Liver (tissue), 9 donors: ENCODE measurements around the gene CIC. TPM values are rescaled to one million over a fixed set of nuclear protein-coding genes. Genes with fewer than 3 reads are reported as not detected.
A peak's percentile ranks its signal among the peaks of the same experiment; 100 is the strongest.

ENCODE experiments used
- DNase-seq: peaks from one replicate; pipeline ENCODE4 v3.0.0-alpha.2; 2017; ENCODE audit warnings: low spot score
- H3K27ac ChIP-seq, 2 donors: one replicate each; pipeline ENCODE4 v1.7.0; 2013; ENCODE audit warnings: inconsistent platforms in 2 of 2, low read length in 2 of 2, control low read depth in 1 of 2, low read depth in 1 of 2, mild to moderate bottlenecking in 1 of 2
- H3K27me3 ChIP-seq, 4 donors: one replicate each; pipeline versions ENCODE4 v1.6.1 to v1.7.0; 2013; ENCODE audit warnings: low read length in 3 of 4, inconsistent platforms in 1 of 4, mild to moderate bottlenecking in 1 of 4, moderate library complexity in 1 of 4; ENCODE audit not compliant: control insufficient read depth in 4 of 4, insufficient read depth in 4 of 4
- H3K36me3 ChIP-seq, 4 donors: one replicate each; pipeline versions ENCODE4 v1.6.1 to v1.7.0; 2013; ENCODE audit warnings: low read length in 3 of 4, mild to moderate bottlenecking in 3 of 4, low read depth in 1 of 4, moderate library complexity in 1 of 4; ENCODE audit not compliant: control insufficient read depth in 4 of 4, insufficient read depth in 3 of 4
- H3K4me1 ChIP-seq, 4 donors: one replicate each; pipeline versions ENCODE4 v1.6.1 to v1.7.0; 2013; ENCODE audit warnings: low read length in 3 of 4, mild to moderate bottlenecking in 3 of 4, moderate library complexity in 1 of 4; ENCODE audit not compliant: control insufficient read depth in 4 of 4, insufficient read depth in 4 of 4
- H3K4me3 ChIP-seq, 3 donors: one replicate each; pipeline versions ENCODE4 v1.6.1 to v1.7.0; 2013; ENCODE audit warnings: low read length in 3 of 3, control low read depth in 1 of 3, low read depth in 1 of 3, mild to moderate bottlenecking in 1 of 3
- H3K9ac ChIP-seq, 2 donors: one replicate each; pipeline ENCODE4 v1.7.0; 2013; ENCODE audit warnings: low read length in 2 of 2, mild to moderate bottlenecking in 2 of 2, moderate library complexity in 2 of 2, control low read depth in 1 of 2, low read depth in 1 of 2
- H3K9me3 ChIP-seq, 4 donors: one replicate each; pipeline versions ENCODE4 v1.6.1 to v1.7.0; 2013; ENCODE audit warnings: low read length in 3 of 4; ENCODE audit not compliant: control insufficient read depth in 4 of 4
- CTCF ChIP-seq: fragments of 150-350 bp; IDR thresholded peaks from 2 replicates; pipeline ENCODE4 v1.5.1; 2017; ENCODE audit warnings: improper control_type of control experiment, low read depth, low read length; ENCODE audit not compliant: missing input control
- EGR1 ChIP-seq, 2 donors: IDR thresholded peaks; 2 replicates each; pipeline ENCODE4 v1.6.1; 2016 to 2018; ENCODE audit warnings: antibody characterized with exemption in 2 of 2, low read depth in 2 of 2
- FOXA1 ChIP-seq: IDR thresholded peaks from 2 replicates; pipeline ENCODE4 v1.6.1; 2016; ENCODE audit warnings: antibody characterized with exemption
- FOXA2 ChIP-seq: IDR thresholded peaks from 2 replicates; pipeline ENCODE4 v1.6.1; 2016; ENCODE audit warnings: antibody characterized with exemption
- GABPA ChIP-seq, 2 donors: IDR thresholded peaks in 1 of 2; conservative IDR thresholded peaks in 1 of 2; 2 replicates each; pipeline ENCODE4 v1.6.1; 2016; ENCODE audit warnings: antibody characterized with exemption in 2 of 2, mild to moderate bottlenecking in 1 of 2, moderate library complexity in 1 of 2
- HNF4A ChIP-seq, 2 donors: conservative IDR thresholded peaks; 2 replicates each; pipeline ENCODE4 v1.6.1; 2016; ENCODE audit warnings: antibody characterized with exemption in 2 of 2, mild to moderate bottlenecking in 2 of 2
- HNF4G ChIP-seq: IDR thresholded peaks from 2 replicates; pipeline ENCODE4 v1.6.1; 2016; ENCODE audit warnings: antibody characterized with exemption
- JUND ChIP-seq, 2 donors: IDR thresholded peaks; 2 replicates each; pipeline ENCODE4 v1.6.1; 2016; ENCODE audit warnings: antibody characterized with exemption in 2 of 2
- MAX ChIP-seq: IDR thresholded peaks from 2 replicates; pipeline ENCODE4 v1.6.1; 2016; ENCODE audit warnings: antibody characterized with exemption
- NR2F2 ChIP-seq: IDR thresholded peaks from 2 replicates; pipeline ENCODE4 v1.6.1; 2016; ENCODE audit warnings: antibody characterized with exemption
- RAD21 ChIP-seq, 2 donors: IDR thresholded peaks; 2 replicates each; pipeline ENCODE4 v1.6.1; 2016; ENCODE audit warnings: antibody characterized with exemption in 2 of 2, mild to moderate bottlenecking in 2 of 2
- REST ChIP-seq: IDR thresholded peaks from 2 replicates; pipeline ENCODE4 v1.6.1; 2016; ENCODE audit warnings: antibody characterized with exemption, mild to moderate bottlenecking
- RXRA ChIP-seq, 2 donors: IDR thresholded peaks; 2 replicates each; pipeline ENCODE4 v1.6.1; 2017 to 2018; ENCODE audit warnings: antibody characterized with exemption in 2 of 2, mild to moderate bottlenecking in 1 of 2
- SP1 ChIP-seq: IDR thresholded peaks from 2 replicates; pipeline ENCODE4 v1.6.1; 2018; ENCODE audit warnings: antibody characterized with exemption, mild to moderate bottlenecking
- TAF1 ChIP-seq: conservative IDR thresholded peaks from 2 replicates; pipeline ENCODE4 v1.6.1; 2016; ENCODE audit warnings: antibody characterized with exemption, mild to moderate bottlenecking
- YY1 ChIP-seq: IDR thresholded peaks from 2 replicates; pipeline ENCODE4 v1.6.1; 2016; ENCODE audit warnings: antibody characterized with exemption, mild to moderate bottlenecking
- WGBS: extraction: QIAGEN DNeasy Blood & Tissue Kit; methylation state at CpG from one replicate; pipeline ENCODE4 v1.1.7; 2013; 5-methylcytosine and 5-hydroxymethylcytosine counted together
- polyA plus RNA-seq, 2 donors: library from polyadenylated mRNA; stranded (reverse) in 1 of 2; unstranded in 1 of 2; fragments of 200-250 nt in 1 of 2; fragments of >200 nt in 1 of 2; fragmentation: Nextera tagmentation in 1 of 2; extraction: Ambion mirVana in 1 of 2; gene quantifications; one replicate each; pipeline versions ENCODE4 v1.2.1 to v1.2.3, GENCODE V29; 2013 to 2015
- total RNA-seq, 2 donors: library from RNA; depleted of rRNA; stranded (reverse); fragments of >200 nt; gene quantifications; one replicate each; pipeline ENCODE4 v1.2.3, GENCODE V29; 2014
- TF ChIP-seq, protein P1 (sequence below): IDR thresholded peaks from 2 replicates; pipeline ENCODE4 v1.6.1; 2016; ENCODE audit warnings: antibody characterized with exemption
- TF ChIP-seq, protein P2 (sequence below): IDR thresholded peaks from 2 replicates; pipeline ENCODE4 v1.6.1; 2016; ENCODE audit warnings: antibody characterized with exemption
- donor health status: healthy.
- donor health status: healthy.
- donor health status: healthy.
- donor health status: healthy.
- donor health status: healthy.

Gene CIC
- total and polyA plus RNA-seq, 4 donors, result 5.6 to 21.3 (median 17.2) TPM

DNA sequence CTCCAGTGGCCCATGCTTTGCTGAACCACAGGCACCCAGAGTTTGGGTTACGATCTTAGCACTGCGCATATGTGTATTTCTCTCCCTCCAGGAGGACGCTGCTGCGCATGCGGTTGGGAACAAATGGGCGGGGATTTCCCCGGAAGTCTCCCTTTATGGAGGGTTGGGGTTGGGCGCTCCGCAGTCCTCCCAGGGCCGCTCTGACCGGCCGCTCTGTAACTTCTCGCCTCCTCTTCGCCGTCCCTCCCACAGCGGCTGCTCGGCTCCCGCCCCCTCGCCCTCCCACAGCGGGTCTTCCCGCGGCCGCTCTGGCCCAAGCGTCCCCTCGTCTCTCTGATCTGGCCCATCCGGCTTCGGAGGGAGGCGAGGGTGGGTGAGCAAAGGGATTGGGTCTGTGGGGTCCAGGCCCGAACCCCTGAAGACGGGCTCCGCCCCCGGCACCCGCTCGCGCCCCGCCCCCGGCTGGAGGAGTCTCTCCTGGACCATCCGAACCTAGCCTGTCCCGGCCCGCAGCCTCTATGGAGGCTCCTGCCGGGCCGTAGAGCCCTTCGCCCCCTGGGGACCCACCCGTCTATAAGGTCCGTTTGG, 56.4 kb downstream of the CIC start, which contains the start of gene MEGF8:
TSS of gene MEGF8 (plus strand) at position 328 of the 588 bp plus-strand sequence. CDS start 609 bp downstream, outside the sequence.
- under 1% methylated on average over 45 of the region's 45 CpGs for WGBS
- H3K9ac ChIP-seq, result peak within 1 kb of the TSS; percentile 78 to 83
- H3K27ac ChIP-seq, result peak within 1 kb of the TSS; percentile 36 to 55
- H3K36me3 ChIP-seq, result no peaks in the 10 kb centered on the region
- H3K9me3 ChIP-seq, result no peaks in the 10 kb centered on the region
- peaks cover 10 to 30% (median 20%) of the 10 kb centered on the region in 4 donors for H3K4me1 ChIP-seq
- H3K4me3 ChIP-seq, result peak within 1 kb of the TSS; percentile 76 to 95 (median 77)
- peak; percentile 95 for DNase-seq
- H3K27me3 ChIP-seq, result no peaks in the 10 kb centered on the region
- TF ChIP-seq NR2F2 (peak; percentile 59), TAF1 (peak; percentile 58), FOXA1 (no peak), RXRA (IDR thresholded peaks at IDR 0.05) (peak; percentile 48 to 49), FOXA2 (no peak), EGR1 (IDR thresholded peaks at IDR 0.05; ENCODE audit: low read depth in 2 of 2) (peak in 1 of 2 donors; percentile 66), HNF4G (no peak), GABPA (IDR thresholded peaks at IDR 0.05 in 1 of 2, conservative IDR thresholded peaks at IDR 0.05 in 1 of 2) (peak; percentile 54 to 89), REST (peak; percentile 51), RAD21 (IDR thresholded peaks at IDR 0.05) (peak; percentile 88 to 89), SP1 (peak; percentile 77), YY1 (peak; percentile 84), JUND (IDR thresholded peaks at IDR 0.05) (no peak), CTCF (peak; percentile 88), HNF4A (conservative IDR thresholded peaks at IDR 0.05) (peak in 1 of 2 donors; percentile 3), MAX (peak; percentile 74)
- TF ChIP-seq, protein P1, sequence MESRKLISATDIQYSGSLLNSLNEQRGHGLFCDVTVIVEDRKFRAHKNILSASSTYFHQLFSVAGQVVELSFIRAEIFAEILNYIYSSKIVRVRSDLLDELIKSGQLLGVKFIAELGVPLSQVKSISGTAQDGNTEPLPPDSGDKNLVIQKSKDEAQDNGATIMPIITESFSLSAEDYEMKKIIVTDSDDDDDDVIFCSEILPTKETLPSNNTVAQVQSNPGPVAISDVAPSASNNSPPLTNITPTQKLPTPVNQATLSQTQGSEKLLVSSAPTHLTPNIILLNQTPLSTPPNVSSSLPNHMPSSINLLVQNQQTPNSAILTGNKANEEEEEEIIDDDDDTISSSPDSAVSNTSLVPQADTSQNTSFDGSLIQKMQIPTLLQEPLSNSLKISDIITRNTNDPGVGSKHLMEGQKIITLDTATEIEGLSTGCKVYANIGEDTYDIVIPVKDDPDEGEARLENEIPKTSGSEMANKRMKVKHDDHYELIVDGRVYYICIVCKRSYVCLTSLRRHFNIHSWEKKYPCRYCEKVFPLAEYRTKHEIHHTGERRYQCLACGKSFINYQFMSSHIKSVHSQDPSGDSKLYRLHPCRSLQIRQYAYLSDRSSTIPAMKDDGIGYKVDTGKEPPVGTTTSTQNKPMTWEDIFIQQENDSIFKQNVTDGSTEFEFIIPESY, result peak; percentile 70
- TF ChIP-seq, protein P2, sequence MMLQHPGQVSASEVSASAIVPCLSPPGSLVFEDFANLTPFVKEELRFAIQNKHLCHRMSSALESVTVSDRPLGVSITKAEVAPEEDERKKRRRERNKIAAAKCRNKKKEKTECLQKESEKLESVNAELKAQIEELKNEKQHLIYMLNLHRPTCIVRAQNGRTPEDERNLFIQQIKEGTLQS, result no peak
